B cell (primary cell): ENCODE results near the gene COQ4. TPM values are rescaled to one million over a fixed set of nuclear protein-coding genes. Genes with fewer than 3 reads are reported as not detected.

Experiments used
- ATAC-seq: fragments of 200-7000 bp; cut with Tn5 transposase; one replicate; pipeline ENCODE4 v1.10.0; 2021; ENCODE audit warnings: low read depth, mild to moderate bottlenecking, moderate number of reproducible peaks, moderate library complexity
- CTCF ChIA-PET: fragments of 350-600 bp; sonication (Branson Sonifier 250); formaldehyde crosslinking; loops from one replicate; lab custom pipeline; 2021; ENCODE audit warnings: antibody characterized with exemption, inconsistent platforms; lab: Charles Lee
- POLR2A ChIA-PET: fragments of 350-600 bp; sonication (Branson Sonifier 250); formaldehyde crosslinking; loops from one replicate; lab custom pipeline; 2021; ENCODE audit warnings: antibody characterized with exemption; lab: Charles Lee
- DNase-seq: peaks from one replicate; pipeline ENCODE4 v3.0.0; 2013
- H2AFZ ChIP-seq: 2 replicates; pipeline ENCODE4 v1.6.1; 2012; ENCODE audit warnings: mild to moderate bottlenecking, low read depth, low read length; ENCODE audit not compliant: insufficient read depth, poor library complexity, severe bottlenecking
- H3K27ac ChIP-seq, 2 donors: 1 replicate in 1 of 2; 2 replicates in 1 of 2; pipeline ENCODE4 v1.5.1; 2012 to 2013; ENCODE audit warnings: low read length in 2 of 2, mild to moderate bottlenecking in 2 of 2, moderate library complexity in 1 of 2
- H3K27me3 ChIP-seq, 4 experiments: fragments of 200-600 bp in 1 of 4; sonication (generic) in 1 of 4; replicated peaks in 1 of 4; 1 replicate in 2 of 4; 2 replicates in 2 of 4; pipeline versions ENCODE4 v1.6.1 to v1.7.0; 2013 to 2016; ENCODE audit warnings: low read length in 3 of 4, mild to moderate bottlenecking in 2 of 4, mixed read lengths in 1 of 4, moderate library complexity in 1 of 4; ENCODE audit not compliant: insufficient read depth in 4 of 4, control insufficient read depth in 3 of 4; ENCODE audit errors: control extremely low read depth in 1 of 4
- H3K36me3 ChIP-seq, 2 experiments: replicated peaks in 1 of 2; 1 replicate in 1 of 2; 2 replicates in 1 of 2; pipeline versions ENCODE4 v1.6.1 to v1.7.1; 2013; ENCODE audit warnings: low read length in 1 of 2; ENCODE audit not compliant: insufficient read depth in 2 of 2, control insufficient read depth in 1 of 2; ENCODE audit errors: control extremely low read depth in 1 of 2, extremely low read depth in 1 of 2
- H3K4me1 ChIP-seq, 2 donors: fragments of 200-600 bp in 1 of 2; sonication (generic) in 1 of 2; 1 replicate in 1 of 2; 2 replicates in 1 of 2; pipeline versions ENCODE4 v1.5.1 to v1.6.1; 2013 to 2017; ENCODE audit warnings: low read length in 2 of 2; ENCODE audit not compliant: control insufficient read depth in 2 of 2, insufficient read depth in 2 of 2
- H3K4me2 ChIP-seq: replicated peaks from 2 replicates; pipeline ENCODE3; 2012; ENCODE audit warnings: mild to moderate bottlenecking, low read depth, low read length; ENCODE audit not compliant: poor library complexity, severe bottlenecking
- H3K4me3 ChIP-seq, 5 experiments: fragments of 200-600 bp in 1 of 5; sonication (generic) in 1 of 5; 1 replicate in 3 of 5; 2 replicates in 2 of 5; pipeline versions ENCODE4 v1.5.1 to v1.7.0; 2011 to 2016; ENCODE audit warnings: low read length in 4 of 5, mild to moderate bottlenecking in 4 of 5, low read depth in 2 of 5, control low read depth in 1 of 5, moderate library complexity in 1 of 5; ENCODE audit not compliant: insufficient read depth in 1 of 5; ENCODE audit errors: control extremely low read depth in 1 of 5, extremely low read depth in 1 of 5
- H3K79me2 ChIP-seq: fragments of 200-600 bp; sonication (generic); one replicate; pipeline ENCODE4 v1.6.0; 2016; ENCODE audit warnings: low read length; ENCODE audit not compliant: control insufficient read depth, insufficient read depth
- H3K9ac ChIP-seq: fragments of 200-600 bp; sonication (generic); 2 replicates; pipeline ENCODE4 v1.6.1; 2017; ENCODE audit warnings: mild to moderate bottlenecking, low read length, moderate library complexity
- H3K9me3 ChIP-seq, 3 donors: one replicate each; pipeline versions ENCODE4 v1.6.1 to v1.7.1; 2013; ENCODE audit warnings: low read length in 2 of 3; ENCODE audit not compliant: control insufficient read depth in 2 of 3, insufficient read depth in 1 of 3; ENCODE audit errors: control extremely low read depth in 1 of 3
- H4K20me1 ChIP-seq: 2 replicates; pipeline ENCODE4 v1.6.0; 2012; ENCODE audit warnings: mild to moderate bottlenecking, low read length; ENCODE audit not compliant: insufficient read depth, control insufficient read depth, poor library complexity, severe bottlenecking
- H3K27ac Mint-ChIP-seq: one replicate; pipeline ENCODE4 v1.8.0; 2021; ENCODE audit warnings: mixed read lengths
- H3K27me3 Mint-ChIP-seq: one replicate; pipeline ENCODE4 v1.8.0; 2021; ENCODE audit warnings: mixed read lengths
- H3K4me1 Mint-ChIP-seq: one replicate; pipeline ENCODE4 v1.8.0; 2021; ENCODE audit warnings: mixed read lengths
- H3K4me3 Mint-ChIP-seq: one replicate; pipeline ENCODE4 v1.8.0; 2021; ENCODE audit warnings: mixed read lengths
- H3K9me3 Mint-ChIP-seq: one replicate; pipeline ENCODE4 v1.8.0; 2022; ENCODE audit warnings: mixed read lengths; ENCODE audit not compliant: insufficient read depth
- EZH2 ChIP-seq: IDR thresholded peaks from 2 replicates; pipeline ENCODE4 v1.6.1; 2012; ENCODE audit warnings: borderline replicate concordance, low read depth, mild to moderate bottlenecking, moderate library complexity, low read length; ENCODE audit not compliant: insufficient read depth, poor library complexity, severe bottlenecking
- WGBS: methylation state at CpG from one replicate; pipeline ENCODE4 v1.1.5; 2013; ENCODE audit warnings: missing lambda C conversion rate; ENCODE audit not compliant: insufficient coverage; 5-methylcytosine and 5-hydroxymethylcytosine counted together
- intact Hi-C: fragments of 100-400 bp; cut with micrococcal nuclease; formaldehyde crosslinking; loops from one replicate; pipeline ENCODE4 v1.10.0; 2022
- polyA plus RNA-seq: library from polyadenylated mRNA; depleted of rRNA; stranded (reverse); fragments of >200 nt; gene quantifications from 2 replicates; pipeline ENCODE4 v1.2.3, GENCODE V29; 2012
- total RNA-seq, 2 donors: library from RNA; stranded (reverse); fragments of 120-200 nt in 1 of 2; gene quantifications; 1 replicate in 1 of 2; 2 replicates in 1 of 2; pipeline versions ENCODE4 v1.2.3 to v1.2.4, GENCODE V29; 2013 to 2022
- TF ChIP-seq, protein P1 (sequence below): fragments of 200-600 bp; IDR thresholded peaks from one replicate; pipeline ENCODE4 v1.8.0; 2022; ENCODE audit warnings: antibody characterized with exemption, mild to moderate bottlenecking

The COQ4 gene
- total and polyA plus RNA-seq, 2 donors (not counting 1 experiment from before 2014, with no cell fraction given): 54.9 to 62.8 TPM

DNA sequence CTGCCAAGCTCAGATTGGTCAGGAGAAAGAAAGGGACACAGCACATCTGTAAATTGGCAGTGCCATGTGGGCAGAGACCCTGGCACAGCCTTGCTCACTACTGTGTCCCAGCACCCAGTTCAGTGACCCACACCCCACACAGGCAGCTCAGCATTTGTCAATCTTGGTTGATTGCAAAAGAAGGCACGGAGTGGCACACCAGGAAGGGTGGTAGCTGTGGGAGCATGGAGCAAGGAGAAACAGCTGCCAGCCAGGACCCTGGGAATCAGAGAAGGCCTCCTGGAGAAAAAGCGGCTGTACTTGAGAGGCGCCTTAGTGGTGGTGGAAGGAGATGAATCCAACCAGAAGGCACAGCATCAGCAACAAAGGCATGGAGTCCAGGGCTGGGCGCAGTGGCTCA, 21.2 kb downstream of the COQ4 start:
- Mint-ChIP-seq H3K27me3 (no peaks in the 10 kb centered on the region), H3K4me1 (peaks cover 9% of the 10 kb centered on the region), H3K4me3 (no peak overlapping the region), H3K27ac (no peak overlapping the region), H3K9me3 (no peaks in the 10 kb centered on the region)
- no peak overlapping the region for H3K27ac ChIP-seq
- no peak overlapping the region for H3K4me3 ChIP-seq
- ATAC-seq: no peak
- peaks cover 11 to 15% of the 10 kb centered on the region in 2 donors for H3K4me1 ChIP-seq
- no peak overlapping the region for H3K4me2 ChIP-seq
- ChIA-PET CTCF (interaction anchor here (1.0 to 1.3 kb wide), 2 partner anchors 18 to 49 kb away, joined by 4 to 5 read pairs; no protein-coding TSS in a partner anchor), POLR2A (no interaction called here)
- TF ChIP-seq, protein P1, sequence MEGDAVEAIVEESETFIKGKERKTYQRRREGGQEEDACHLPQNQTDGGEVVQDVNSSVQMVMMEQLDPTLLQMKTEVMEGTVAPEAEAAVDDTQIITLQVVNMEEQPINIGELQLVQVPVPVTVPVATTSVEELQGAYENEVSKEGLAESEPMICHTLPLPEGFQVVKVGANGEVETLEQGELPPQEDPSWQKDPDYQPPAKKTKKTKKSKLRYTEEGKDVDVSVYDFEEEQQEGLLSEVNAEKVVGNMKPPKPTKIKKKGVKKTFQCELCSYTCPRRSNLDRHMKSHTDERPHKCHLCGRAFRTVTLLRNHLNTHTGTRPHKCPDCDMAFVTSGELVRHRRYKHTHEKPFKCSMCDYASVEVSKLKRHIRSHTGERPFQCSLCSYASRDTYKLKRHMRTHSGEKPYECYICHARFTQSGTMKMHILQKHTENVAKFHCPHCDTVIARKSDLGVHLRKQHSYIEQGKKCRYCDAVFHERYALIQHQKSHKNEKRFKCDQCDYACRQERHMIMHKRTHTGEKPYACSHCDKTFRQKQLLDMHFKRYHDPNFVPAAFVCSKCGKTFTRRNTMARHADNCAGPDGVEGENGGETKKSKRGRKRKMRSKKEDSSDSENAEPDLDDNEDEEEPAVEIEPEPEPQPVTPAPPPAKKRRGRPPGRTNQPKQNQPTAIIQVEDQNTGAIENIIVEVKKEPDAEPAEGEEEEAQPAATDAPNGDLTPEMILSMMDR: no peak
- TF ChIP-seq EZH2: no peak
- H3K36me3 ChIP-seq: peaks cover 0 to 22% of the 10 kb centered on the region in 2 experiments
- peaks cover 5% of the 10 kb centered on the region for H3K79me2 ChIP-seq
- no peaks in the 10 kb centered on the region for H3K27me3 ChIP-seq
- H4K20me1 ChIP-seq: no peaks in the 10 kb centered on the region
- no peak overlapping the region for H2AFZ ChIP-seq
- no peak for DNase-seq
- intact Hi-C loops: loop anchor here (5.0 kb wide), 2 partner anchors 92 to 217 kb away; partner anchors contain the start of gene PTGES2
- H3K9me3 ChIP-seq: no peaks in the 10 kb centered on the region
- 92% methylated on average over 4 of the region's 4 CpGs for WGBS
- no peak overlapping the region for H3K9ac ChIP-seq

DNA sequence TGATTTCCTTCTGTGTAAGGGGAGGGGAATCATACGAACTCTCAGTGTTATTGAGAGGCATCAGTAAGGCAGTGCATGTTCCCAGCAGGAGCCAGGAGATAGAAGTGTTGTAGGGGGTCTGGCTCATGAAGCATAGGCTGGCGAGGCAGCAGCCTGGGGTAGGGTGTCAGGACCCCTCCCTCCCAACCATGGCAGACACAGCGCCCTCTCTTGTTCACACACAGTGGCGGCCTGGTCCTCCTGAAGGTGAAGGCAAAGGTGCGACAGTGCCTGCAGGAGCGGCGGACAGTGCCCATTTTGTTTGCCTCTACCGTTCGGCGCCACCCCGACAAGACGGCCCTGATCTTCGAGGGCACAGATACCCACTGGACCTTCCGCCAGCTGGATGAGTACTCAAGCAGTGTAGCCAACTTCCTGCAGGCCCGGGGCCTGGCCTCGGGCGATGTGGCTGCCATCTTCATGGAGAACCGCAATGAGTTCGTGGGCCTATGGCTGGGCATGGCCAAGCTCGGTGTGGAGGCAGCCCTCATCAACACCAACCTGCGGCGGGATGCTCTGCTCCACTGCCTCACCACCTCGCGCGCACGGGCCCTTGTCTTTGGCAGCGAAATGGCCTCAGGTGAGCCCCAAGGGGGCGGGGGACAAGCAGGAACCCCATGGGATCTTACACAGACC, 22.4 kb downstream of the COQ4 start:
- TF ChIP-seq EZH2: no peak
- CTCF ChIA-PET: interaction anchor here (1.0 to 1.3 kb wide), 2 partner anchors 17 to 50 kb away, joined by 4 to 5 read pairs; no protein-coding TSS in a partner anchor
- no peak overlapping the region for H3K27ac ChIP-seq
- no peaks in the 10 kb centered on the region for H4K20me1 ChIP-seq
- H3K79me2 ChIP-seq: peaks cover 5% of the 10 kb centered on the region
- Mint-ChIP-seq H3K4me3 (no peak overlapping the region), H3K9me3 (no peaks in the 10 kb centered on the region), H3K4me1 (peaks cover 5% of the 10 kb centered on the region), H3K27ac (no peak overlapping the region), H3K27me3 (no peaks in the 10 kb centered on the region)
- intact Hi-C loops: loop anchor here (5.0 kb wide), 2 partner anchors 93 to 218 kb away; partner anchors contain the start of gene PTGES2
- H3K4me2 ChIP-seq: no peak overlapping the region
- peaks cover 0 to 32% of the 10 kb centered on the region in 2 experiments for H3K36me3 ChIP-seq
- WGBS: 97% methylated on average over 22 of the region's 28 CpGs
- no peak overlapping the region for H3K4me3 ChIP-seq
- no peak for DNase-seq
- POLR2A ChIA-PET: no interaction called here
- H2AFZ ChIP-seq: no peak overlapping the region
- no peak for ATAC-seq
- no peaks in the 10 kb centered on the region for H3K27me3 ChIP-seq
- H3K4me1 ChIP-seq: peaks cover 7 to 9% of the 10 kb centered on the region in 2 donors
- H3K9me3 ChIP-seq: no peaks in the 10 kb centered on the region
- H3K9ac ChIP-seq: no peak overlapping the region
